Inflammatory macrophage (primary cell): Measurements from ENCODE around the gene RAD18.

Source experiments
- DNase-seq, 2 donors: peaks; one replicate each; pipeline ENCODE4 v3.0.0-alpha.2; 2020 to 2022
- total RNA-seq, 18 experiments: gene quantifications; one replicate each; lab custom pipeline; 2026; ENCODE audit warnings: mixed read lengths in 6 of 18, inconsistent platforms in 2 of 18; lab: John Stamatoyannopoulos, UW

RAD18 gene
- total RNA-seq: 6.1 to 29.9 (median 20.6) reads per million in 18 experiments

GRCh38 chr3:8963137-8963853 lies at the start of gene RAD18:
TSS of gene RAD18 (minus strand) at chr3:8963472. CDS start at chr3:8963385, 87 bp downstream.
- DNase-seq: peak; percentile 92 to 94

- DNase-seq: no peak
Observed at GRCh38 chr3:9012521-9012920, 49.2 kb upstream of the RAD18 start.

- no peak for DNase-seq
Observed at GRCh38 chr3:9009976-9010545, 46.8 kb upstream of the RAD18 start.

- no peak for DNase-seq
Observed at GRCh38 chr3:9008550-9009255, 45.4 kb upstream of the RAD18 start.

GRCh38 chr3:9007928-9008327 lies 44.7 kb upstream of the RAD18 start:
- no peak for DNase-seq

GRCh38 chr3:9007213-9007612 lies 43.9 kb upstream of the RAD18 start:
- DNase-seq: no peak

- DNase-seq: no peak
Observed at GRCh38 chr3:9000041-9000440, 36.8 kb upstream of the RAD18 start.

- DNase-seq: no peak
Observed at GRCh38 chr3:8997151-8997550, 33.9 kb upstream of the RAD18 start.

GRCh38 chr3:8996681-8997121 lies 33.4 kb upstream of the RAD18 start:
- DNase-seq: no peak

- DNase-seq: no peak
Observed at GRCh38 chr3:8996216-8996615, 32.9 kb upstream of the RAD18 start.

- no peak for DNase-seq
Observed at GRCh38 chr3:8994226-8994625, 31.0 kb upstream of the RAD18 start.

GRCh38 chr3:8993331-8993730 lies 30.1 kb upstream of the RAD18 start:
- DNase-seq: no peak

- DNase-seq: no peak
Observed at GRCh38 chr3:8992854-8993253, 29.6 kb upstream of the RAD18 start.

GRCh38 chr3:8992199-8992598 lies 28.9 kb upstream of the RAD18 start:
- DNase-seq: no peak

- DNase-seq: no peak
Observed at GRCh38 chr3:8990266-8991215, 27.3 kb upstream of the RAD18 start.

GRCh38 chr3:8988791-8989558 lies 25.7 kb upstream of the RAD18 start:
- DNase-seq: no peak

- DNase-seq: no peak
Observed at GRCh38 chr3:8988384-8988655, 25.0 kb upstream of the RAD18 start.

- DNase-seq: peak; percentile 75
Observed at GRCh38 chr3:8987645-8988383, 24.5 kb upstream of the RAD18 start.

- no peak for DNase-seq
Observed at GRCh38 chr3:8987226-8987625, 24.0 kb upstream of the RAD18 start.

- no peak for DNase-seq
Observed at GRCh38 chr3:8986741-8987140, 23.5 kb upstream of the RAD18 start.

- no peak for DNase-seq
Observed at GRCh38 chr3:8985876-8986275, 22.6 kb upstream of the RAD18 start.
